H9 (cell line): Measurements from ENCODE around the gene ZHX3. TPM values are rescaled to one million over a fixed set of nuclear protein-coding genes. Genes with fewer than 3 reads are reported as not detected.

Experiments
- DNase-seq: peaks from one replicate; pipeline ENCODE4 v3.0.0-alpha.2; 2017
- H2AFZ ChIP-seq: one replicate; pipeline ENCODE4 v1.6.1; 2013; ENCODE audit warnings: mild to moderate bottlenecking, low read length, control low read depth, moderate library complexity
- H2AK5ac ChIP-seq: 2 replicates; pipeline ENCODE4 v1.6.1; 2013; ENCODE audit warnings: low read length, control low read depth, mixed read lengths; ENCODE audit not compliant: insufficient read length
- H2BK120ac ChIP-seq: one replicate; pipeline ENCODE4 v1.6.1; 2013; ENCODE audit warnings: low read depth, mild to moderate bottlenecking, low read length, control low read depth, inconsistent platforms; ENCODE audit not compliant: poor library complexity, severe bottlenecking
- H2BK12ac ChIP-seq: 2 replicates; pipeline ENCODE4 v1.6.1; 2013; ENCODE audit warnings: low read length, control low read depth, mixed read lengths, low read depth; ENCODE audit not compliant: insufficient read length
- H2BK15ac ChIP-seq: 2 replicates; pipeline ENCODE4 v1.6.1; 2013; ENCODE audit warnings: low read depth, low read length, control low read depth
- H2BK20ac ChIP-seq: one replicate; pipeline ENCODE4 v1.6.1; 2013; ENCODE audit warnings: low read depth, mild to moderate bottlenecking, low read length, control low read depth, inconsistent platforms; ENCODE audit not compliant: poor library complexity, severe bottlenecking
- H2BK5ac ChIP-seq: 2 replicates; pipeline ENCODE4 v1.6.1; 2013; ENCODE audit warnings: low read length, control low read depth, mixed read lengths; ENCODE audit not compliant: insufficient read length
- H3K14ac ChIP-seq: 2 replicates; pipeline ENCODE4 v1.6.1; 2013; ENCODE audit warnings: low read length, control low read depth; ENCODE audit not compliant: insufficient read depth
- H3K18ac ChIP-seq: 2 replicates; pipeline ENCODE4 v1.6.1; 2013; ENCODE audit warnings: low read depth, mild to moderate bottlenecking, mixed read lengths, low read length, control low read depth; ENCODE audit not compliant: insufficient read length
- H3K23ac ChIP-seq: 2 replicates; pipeline ENCODE4 v1.6.1; 2013; ENCODE audit warnings: low read length, control low read depth, mixed read lengths, low read depth; ENCODE audit not compliant: insufficient read length
- H3K23me2 ChIP-seq: 2 replicates; pipeline ENCODE4 v1.6.1; 2013; ENCODE audit warnings: low read depth, mild to moderate bottlenecking, mixed read lengths, low read length, control low read depth; ENCODE audit not compliant: insufficient read length, poor library complexity, severe bottlenecking
- H3K27ac ChIP-seq: 2 replicates; pipeline ENCODE4 v1.5.1; 2013; ENCODE audit warnings: low read length, control low read depth, mixed read lengths, low read depth; ENCODE audit not compliant: insufficient read length
- H3K27me3 ChIP-seq: 2 replicates; pipeline ENCODE4 v1.6.1; 2013; ENCODE audit warnings: low read length, control low read depth, inconsistent platforms; ENCODE audit not compliant: insufficient read depth
- H3K4ac ChIP-seq: 2 replicates; pipeline ENCODE4 v1.6.1; 2013; ENCODE audit warnings: low read depth, mild to moderate bottlenecking, control low read depth, inconsistent platforms, low read length, moderate library complexity
- H3K4me1 ChIP-seq: 2 replicates; pipeline ENCODE4 v1.6.1; 2013; ENCODE audit warnings: low read length, control low read depth, inconsistent platforms; ENCODE audit not compliant: insufficient read depth
- H3K4me2 ChIP-seq: 2 replicates; pipeline ENCODE4 v1.6.1; 2013; ENCODE audit warnings: low read length, control low read depth, mixed read lengths; ENCODE audit not compliant: insufficient read length, insufficient read depth
- H3K56ac ChIP-seq: 2 replicates; pipeline ENCODE4 v1.6.1; 2013; ENCODE audit warnings: low read depth, mild to moderate bottlenecking, mixed read lengths, low read length, control low read depth; ENCODE audit not compliant: insufficient read length
- H3K79me1 ChIP-seq: 2 replicates; pipeline ENCODE4 v1.6.1; 2013; ENCODE audit warnings: low read depth, mild to moderate bottlenecking, moderate library complexity, low read length, control low read depth, inconsistent platforms; ENCODE audit not compliant: insufficient read depth, poor library complexity, severe bottlenecking
- H3K79me2 ChIP-seq: 2 replicates; pipeline ENCODE4 v1.6.1; 2013; ENCODE audit warnings: low read length, control low read depth, inconsistent platforms; ENCODE audit not compliant: insufficient read depth
- H3K9ac ChIP-seq: 2 replicates; pipeline ENCODE4 v1.6.1; 2013; ENCODE audit warnings: low read length, control low read depth, mixed read lengths; ENCODE audit not compliant: insufficient read length; ENCODE audit errors: extremely low read depth
- H3K9me3 ChIP-seq: one replicate; pipeline ENCODE4 v1.6.1; 2013; ENCODE audit warnings: low read depth, low read length, inconsistent platforms; ENCODE audit not compliant: control insufficient read depth
- H3T11ph ChIP-seq: one replicate; pipeline ENCODE4 v1.6.1; 2013; ENCODE audit warnings: mild to moderate bottlenecking, low read length, control low read depth, inconsistent platforms
- H4K20me1 ChIP-seq: one replicate; pipeline ENCODE4 v1.6.1; 2013; ENCODE audit not compliant: control insufficient read depth, insufficient read length, insufficient read depth
- H4K5ac ChIP-seq: 2 replicates; pipeline ENCODE4 v1.6.1; 2013; ENCODE audit warnings: low read depth, mild to moderate bottlenecking, mixed read lengths, low read length, control low read depth; ENCODE audit not compliant: insufficient read length
- H4K8ac ChIP-seq: replicated peaks from 2 replicates; pipeline ENCODE4 v1.6.1; 2013; ENCODE audit warnings: low read length, control low read depth, mixed read lengths, low read depth; ENCODE audit not compliant: insufficient read length
- H4K91ac ChIP-seq: 2 replicates; pipeline ENCODE4 v1.6.1; 2013; ENCODE audit warnings: low read depth, mild to moderate bottlenecking, moderate library complexity, mixed read lengths, low read length, control low read depth; ENCODE audit not compliant: insufficient read length
- H3K27ac Mint-ChIP-seq, 3 experiments: 2 replicates in 2 of 3; 3 replicates in 1 of 3; pipeline ENCODE4 v1.8.0; 2020 to 2021; ENCODE audit warnings: mixed read lengths in 3 of 3, mild to moderate bottlenecking in 1 of 3, moderate library complexity in 1 of 3
- H3K27me3 Mint-ChIP-seq: 2 replicates; pipeline ENCODE4 v1.8.0; 2021; ENCODE audit warnings: low read depth, mild to moderate bottlenecking, moderate library complexity, mixed read lengths
- H3K36me3 Mint-ChIP-seq, 3 experiments: 2 replicates in 2 of 3; 3 replicates in 1 of 3; pipeline ENCODE4 v1.8.0; 2020 to 2021; ENCODE audit warnings: low read depth in 3 of 3, mixed read lengths in 3 of 3; ENCODE audit not compliant: insufficient read depth in 1 of 3
- H3K4me1 Mint-ChIP-seq, 2 experiments: 2 replicates each; pipeline ENCODE4 v1.8.0; 2020; ENCODE audit warnings: mixed read lengths in 2 of 2
- H3K4me3 Mint-ChIP-seq, 2 experiments: 2 replicates in 1 of 2; 3 replicates in 1 of 2; pipeline ENCODE4 v1.8.0; 2020 to 2021; ENCODE audit warnings: mild to moderate bottlenecking in 2 of 2, mixed read lengths in 2 of 2, moderate library complexity in 1 of 2
- H3K9me3 Mint-ChIP-seq, 2 experiments: 2 replicates in 1 of 2; 3 replicates in 1 of 2; pipeline ENCODE4 v1.8.0; 2020; ENCODE audit warnings: mild to moderate bottlenecking in 2 of 2, mixed read lengths in 2 of 2, moderate library complexity in 1 of 2
- CTCF ChIP-seq: fragments of 200-600 bp; sonication (generic); conservative IDR thresholded peaks from 3 replicates; pipeline ENCODE4 v1.8.0; 2021; ENCODE audit warnings: antibody characterized with exemption, mild to moderate bottlenecking
- WGBS: extraction: QIAGEN DNeasy Blood & Tissue Kit; methylation state at CpG from one replicate; pipeline ENCODE4 v1.1.7; 2013; ENCODE audit warnings: missing lambda C conversion rate, low lambda C conversion rate, mixed read lengths; ENCODE audit not compliant: insufficient read length; ENCODE audit errors: extremely low coverage; 5-methylcytosine and 5-hydroxymethylcytosine counted together
- total RNA-seq: library from RNA; stranded (reverse); gene quantifications from 2 replicates; pipeline ENCODE4 v1.2.1, GENCODE V29; 2021

Gene ZHX3
- total RNA-seq, 1 experiment from 2014 or later: 4.4 TPM

DNA sequence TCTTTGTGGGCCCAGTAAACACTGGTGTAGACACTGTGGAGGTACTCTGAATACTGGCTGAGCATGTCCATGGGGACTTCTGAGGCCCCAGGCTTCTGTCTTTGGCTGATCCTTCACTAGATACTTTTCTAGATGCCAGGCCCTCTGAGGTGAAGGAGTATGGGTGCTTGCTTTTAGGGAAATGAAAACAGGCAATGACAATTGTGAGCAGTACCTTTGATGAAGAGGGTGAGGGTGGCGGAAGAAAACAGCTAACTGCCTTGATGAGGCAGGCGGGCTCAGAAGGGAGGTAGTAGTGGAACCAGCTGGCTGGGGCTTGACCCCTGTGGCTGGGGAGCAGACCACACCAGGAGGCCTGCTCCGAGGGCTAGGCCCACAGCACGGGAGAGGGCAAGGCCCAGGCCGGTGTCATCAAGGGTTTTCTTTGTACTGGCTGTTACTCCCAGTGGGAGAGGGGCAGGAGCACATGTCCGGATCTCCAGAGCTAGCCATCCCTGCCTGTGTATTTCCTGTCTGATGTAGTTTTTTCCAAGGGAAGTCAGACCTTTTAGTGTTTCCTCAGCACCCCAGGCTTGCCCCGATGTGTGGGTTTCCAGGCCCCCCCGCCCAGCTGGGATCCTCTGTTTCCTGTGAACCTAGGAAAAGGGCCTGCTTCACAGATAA, 176.2 kb downstream of the ZHX3 start:
- Histone ChIP-seq H3K27me3 (no peaks in the 10 kb centered on the region), H3K56ac (no peak overlapping the region), H2BK5ac (no peak overlapping the region), H3K4me1 (peaks cover 16% of the 10 kb centered on the region; the same call in 1 of the 2 replicates), H3K9ac (no peak overlapping the region), H3K4ac (no peak overlapping the region), H2BK20ac (no peak overlapping the region), H4K5ac (no peak overlapping the region), H3K4me2 (peak overlapping the region; percentile 16), H3K14ac (no peak overlapping the region; the same call in 1 of the 2 replicates), H2AFZ (no peak overlapping the region), H4K20me1 (no peaks in the 10 kb centered on the region), H4K8ac (no peak overlapping the region), H3K18ac (no peak overlapping the region), H3K27ac (no peak overlapping the region), H3K23ac (no peak overlapping the region), H2BK15ac (no peak overlapping the region), H3T11ph (no peak overlapping the region), H2BK12ac (no peak overlapping the region), H2BK120ac (no peak overlapping the region), H3K23me2 (peaks cover 17% of the 10 kb centered on the region), H4K91ac (no peak overlapping the region), H3K9me3 (no peaks in the 10 kb centered on the region), H3K79me2 (peaks cover 79% of the 10 kb centered on the region), H2AK5ac (no peak overlapping the region), H3K79me1 (peaks cover 4% of the 10 kb centered on the region)
- Mint-ChIP-seq H3K4me1 (peaks cover 50 to 64% of the 10 kb centered on the region in 2 experiments), H3K4me3 (peak overlapping the region in 1 of 2 experiments; percentile 63; a peak in 1 of 5 replicates), H3K9me3 (no peaks in the 10 kb centered on the region; a peak in 1 of 5 replicates), H3K27ac (peak overlapping the region in 2 of 3 experiments; percentile 57 to 86; a peak in 5 of 7 replicates), H3K36me3 (peaks cover 8 to 27% (median 13%) of the 10 kb centered on the region in 3 experiments), H3K27me3 (peaks cover 2% of the 10 kb centered on the region)
- TF ChIP-seq CTCF: no peak
- WGBS: no CpG with 5 or more reads among the region's 8 CpGs
- DNase-seq: no peak
